ENCODE data around the gene RALGAPB. TPM values are rescaled to one million over a fixed set of nuclear protein-coding genes. Genes with fewer than 3 reads are reported as not detected.

Gene RALGAPB
- total and polyA plus RNA-seq, 11 donors, result 7.6 to 31.4 (median 26.0) TPM

DNA sequence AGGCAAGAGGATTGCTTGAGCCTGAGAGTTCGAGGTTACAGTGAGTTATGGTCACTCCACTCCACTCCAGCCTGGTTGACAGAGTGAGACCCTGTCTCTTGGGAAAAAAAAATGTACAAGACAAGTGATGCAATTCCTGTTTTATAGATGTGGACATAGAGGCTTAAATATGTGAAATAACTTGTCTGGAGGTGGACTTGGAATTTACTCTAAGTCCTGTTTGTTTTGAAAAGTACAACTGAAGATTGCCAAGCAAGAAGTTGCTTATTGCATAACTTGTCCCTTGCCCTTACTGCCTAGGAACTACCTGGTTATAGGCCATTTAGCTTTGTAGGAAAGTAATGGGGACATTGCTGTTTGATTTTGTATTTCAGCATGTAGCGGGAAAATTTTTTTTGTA lies 82.3 kb downstream of the RALGAPB start:
- H3K9me3 ChIP-seq, result peaks cover 0 to 6% (median 0%) of the 10 kb centered on the region in 12 donors
- H3K4me1 ChIP-seq, result no peaks in the 10 kb centered on the region
- H3K27ac ChIP-seq, result no peak overlapping the region
- intact Hi-C loops (cut with DNase I), result no loop called here
- 95 to 100% (median 98%) methylated on average over 2 of the region's 2 CpGs for WGBS, 4 donors
- peaks cover 0 to 100% (median 98%) of the 10 kb centered on the region in 9 donors for H3K36me3 ChIP-seq
- DNase-seq, result no peak
- no peak for TF ChIP-seq POLR2A (IDR thresholded peaks at IDR 0.05)
- TF ChIP-seq, protein P1, sequence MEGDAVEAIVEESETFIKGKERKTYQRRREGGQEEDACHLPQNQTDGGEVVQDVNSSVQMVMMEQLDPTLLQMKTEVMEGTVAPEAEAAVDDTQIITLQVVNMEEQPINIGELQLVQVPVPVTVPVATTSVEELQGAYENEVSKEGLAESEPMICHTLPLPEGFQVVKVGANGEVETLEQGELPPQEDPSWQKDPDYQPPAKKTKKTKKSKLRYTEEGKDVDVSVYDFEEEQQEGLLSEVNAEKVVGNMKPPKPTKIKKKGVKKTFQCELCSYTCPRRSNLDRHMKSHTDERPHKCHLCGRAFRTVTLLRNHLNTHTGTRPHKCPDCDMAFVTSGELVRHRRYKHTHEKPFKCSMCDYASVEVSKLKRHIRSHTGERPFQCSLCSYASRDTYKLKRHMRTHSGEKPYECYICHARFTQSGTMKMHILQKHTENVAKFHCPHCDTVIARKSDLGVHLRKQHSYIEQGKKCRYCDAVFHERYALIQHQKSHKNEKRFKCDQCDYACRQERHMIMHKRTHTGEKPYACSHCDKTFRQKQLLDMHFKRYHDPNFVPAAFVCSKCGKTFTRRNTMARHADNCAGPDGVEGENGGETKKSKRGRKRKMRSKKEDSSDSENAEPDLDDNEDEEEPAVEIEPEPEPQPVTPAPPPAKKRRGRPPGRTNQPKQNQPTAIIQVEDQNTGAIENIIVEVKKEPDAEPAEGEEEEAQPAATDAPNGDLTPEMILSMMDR (IDR thresholded peaks at IDR 0.05), result no peak
- no peaks in the 10 kb centered on the region for H3K27me3 ChIP-seq
- no peak overlapping the region for H3K4me3 ChIP-seq
- no peak for ATAC-seq

DNA sequence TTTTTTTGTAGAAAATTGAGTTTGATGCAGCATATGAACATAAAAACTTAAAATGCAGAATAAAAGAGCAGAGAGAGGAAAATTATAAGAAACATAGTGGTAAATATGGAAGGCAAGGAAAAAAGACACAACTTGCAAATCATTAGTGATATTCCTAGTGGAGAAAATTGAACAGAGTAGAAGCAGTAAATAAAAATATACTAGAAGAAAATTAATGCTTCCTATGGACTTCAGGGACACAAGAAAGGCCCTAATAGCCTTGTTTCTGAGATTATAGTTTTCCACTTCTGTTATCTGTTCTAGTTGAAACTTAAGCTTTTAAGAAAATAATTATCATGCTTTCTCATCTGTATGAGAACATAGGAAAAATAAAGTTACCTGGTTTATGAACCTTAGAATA lies 82.8 kb downstream of the RALGAPB start:
- no peak overlapping the region for H3K4me3 ChIP-seq
- DNase-seq (no peak), ATAC-seq (no peak)
- TF ChIP-seq POLR2A (IDR thresholded peaks at IDR 0.05), result no peak
- TF ChIP-seq, protein P1 (IDR thresholded peaks at IDR 0.05), result no peak
- H3K27ac ChIP-seq, result no peak overlapping the region
- H3K27me3 ChIP-seq, result no peaks in the 10 kb centered on the region
- intact Hi-C loops (cut with DNase I), result no loop called here
- no peaks in the 10 kb centered on the region for H3K4me1 ChIP-seq
- peaks cover 0 to 6% (median 0%) of the 10 kb centered on the region in 12 donors for H3K9me3 ChIP-seq
- H3K36me3 ChIP-seq, result peaks cover 0 to 100% (median 98%) of the 10 kb centered on the region in 9 donors

DNA sequence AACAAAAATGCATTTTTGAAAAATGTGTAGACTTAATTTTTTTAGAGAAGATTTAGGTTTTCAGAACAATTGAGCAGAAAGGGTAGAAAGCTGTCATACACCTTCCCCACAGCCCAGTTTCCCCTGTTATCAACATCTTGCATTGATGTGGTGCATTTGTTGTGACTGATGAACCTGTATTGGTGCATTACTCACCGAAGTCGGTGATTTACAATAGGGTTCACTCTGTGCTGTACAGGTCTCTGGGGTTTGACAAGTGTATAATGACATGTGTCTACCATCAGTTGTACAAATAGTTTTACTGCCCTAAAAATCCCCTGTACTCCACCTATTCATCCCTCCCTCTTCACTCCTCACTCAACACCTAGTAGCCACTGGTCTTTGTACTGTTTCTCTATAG lies 84.5 kb downstream of the RALGAPB start:
- H3K27ac ChIP-seq, result no peak overlapping the region

DNA sequence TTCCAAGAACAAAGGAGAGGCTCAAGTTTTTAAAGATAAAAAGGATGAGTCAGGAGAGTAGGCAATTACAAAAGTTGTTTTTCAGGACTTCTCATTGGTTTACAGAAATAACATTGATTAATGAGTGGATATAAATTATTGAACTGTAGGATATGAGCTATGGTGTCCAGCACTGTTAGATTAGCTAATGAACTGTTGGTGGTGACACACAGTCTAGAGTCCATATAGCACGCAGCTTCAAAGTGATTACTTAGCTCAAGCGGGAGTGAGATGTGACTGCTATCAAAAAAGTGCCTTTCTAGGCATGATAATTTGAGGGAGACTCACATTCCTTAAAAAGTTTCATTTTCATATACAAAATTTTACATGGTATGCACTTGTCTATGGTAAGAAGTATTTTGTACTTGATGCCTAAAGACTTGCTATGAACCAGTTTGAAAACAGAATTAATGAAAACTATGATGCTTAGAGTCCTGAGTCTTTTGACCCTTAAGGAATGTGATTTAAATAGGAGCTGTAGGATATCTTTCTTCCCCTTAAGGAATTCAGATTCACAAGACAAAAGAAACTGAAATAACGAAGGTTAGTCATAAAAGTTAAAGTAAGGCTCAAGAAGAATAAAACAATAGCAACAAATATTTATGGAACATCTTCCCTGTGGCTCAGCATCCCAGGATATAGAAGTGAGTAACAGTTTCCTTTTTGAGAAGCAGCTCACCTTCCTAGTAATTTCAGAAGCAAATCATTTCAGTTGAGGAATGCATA lies 86.1 kb downstream of the RALGAPB start:
- Histone ChIP-seq H3K27ac (no peak overlapping the region), H3K27me3 (no peaks in the 10 kb centered on the region), H3K9me3 (peaks cover 0 to 6% (median 0%) of the 10 kb centered on the region in 12 donors), H3K4me1 (peaks cover 0 to 3% (median 0%) of the 10 kb centered on the region in 12 donors), H3K4me3 (no peak overlapping the region), H3K36me3 (peaks cover 0 to 99% (median 96%) of the 10 kb centered on the region in 9 donors)
- WGBS, 4 donors, result 88 to 95% (median 92%) methylated on average over 3 of the region's 3 CpGs
- ATAC-seq (no peak), DNase-seq (no peak)
- TF ChIP-seq, protein P1 (IDR thresholded peaks at IDR 0.05), result no peak
- intact Hi-C loops (cut with DNase I), result no loop called here

More for the DNA sequence above, 84.5 kb downstream of the RALGAPB start:
- 89 to 100% (median 96%) methylated on average over 2 of the region's 2 CpGs for WGBS, 4 donors
- ATAC-seq, result no peak
- intact Hi-C loops (cut with DNase I), result no loop called here
- H3K4me1 ChIP-seq, result no peaks in the 10 kb centered on the region
- no peak overlapping the region for H3K4me3 ChIP-seq
- no peaks in the 10 kb centered on the region for H3K27me3 ChIP-seq
- DNase-seq, result no peak
- TF ChIP-seq, protein P1 (IDR thresholded peaks at IDR 0.05), result no peak
- TF ChIP-seq POLR2A (IDR thresholded peaks at IDR 0.05), result no peak
- peaks cover 0 to 99% (median 96%) of the 10 kb centered on the region in 9 donors for H3K36me3 ChIP-seq
- peaks cover 0 to 6% (median 0%) of the 10 kb centered on the region in 12 donors for H3K9me3 ChIP-seq

Data from heart left ventricle (tissue), 16 donors.